Skeletal muscle cell (primary cell): ENCODE results near the gene BICC1.
"Not testable (repeated sequence)": the region's sequence is repeated elsewhere in the genome, so short reads cannot be mapped to it uniquely, and the experiment has no call there.

Source experiments
- DNase-seq: peaks from one replicate; pipeline ENCODE4 v3.0.0-alpha.2; 2010; ENCODE audit warnings: low read depth
- H3K4me3 ChIP-seq: 2 replicates; pipeline ENCODE4 v1.5.1; 2011; ENCODE audit warnings: low read depth, mild to moderate bottlenecking, control low read depth, low read length, moderate library complexity

Gene BICC1

DNA sequence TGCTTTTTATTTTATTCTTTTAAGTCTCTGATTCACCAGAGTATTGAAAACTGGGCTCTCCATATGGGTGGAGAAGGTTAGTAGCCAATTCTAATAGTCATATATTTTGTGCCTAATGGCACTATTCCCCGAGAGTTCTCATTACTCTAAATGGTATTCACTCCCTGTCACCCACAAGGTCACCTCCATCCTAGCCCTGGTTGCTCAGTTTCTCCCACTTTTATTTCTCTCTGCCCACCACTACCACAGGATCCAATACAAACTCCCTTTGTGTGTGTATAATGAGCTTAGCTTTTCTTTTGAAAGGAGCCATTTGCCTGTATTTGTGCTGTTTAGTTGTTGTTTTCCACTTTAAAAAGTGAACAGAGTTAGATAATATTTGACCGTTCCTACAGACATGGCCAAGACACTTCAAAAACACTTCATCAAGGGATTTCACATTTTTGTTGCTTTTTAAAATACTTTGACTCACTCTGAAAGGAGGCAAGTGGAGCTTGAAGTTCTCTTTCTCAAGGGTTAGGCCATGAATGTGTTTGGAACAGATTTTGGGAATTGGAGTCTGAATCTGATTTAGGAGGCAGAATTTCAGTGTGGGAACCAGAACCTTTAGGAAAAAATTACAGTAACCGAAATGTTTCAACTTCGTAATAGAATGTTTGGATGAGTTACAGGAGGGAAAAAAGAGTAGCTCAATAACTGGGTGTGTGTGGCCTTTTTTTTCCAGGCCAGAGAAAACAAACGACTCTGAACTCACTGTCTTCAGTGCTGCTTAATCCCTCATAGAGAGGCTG lies 321.3 kb downstream of the BICC1 start:
- no peak overlapping the region for H3K4me3 ChIP-seq
- DNase-seq = no peak

DNA sequence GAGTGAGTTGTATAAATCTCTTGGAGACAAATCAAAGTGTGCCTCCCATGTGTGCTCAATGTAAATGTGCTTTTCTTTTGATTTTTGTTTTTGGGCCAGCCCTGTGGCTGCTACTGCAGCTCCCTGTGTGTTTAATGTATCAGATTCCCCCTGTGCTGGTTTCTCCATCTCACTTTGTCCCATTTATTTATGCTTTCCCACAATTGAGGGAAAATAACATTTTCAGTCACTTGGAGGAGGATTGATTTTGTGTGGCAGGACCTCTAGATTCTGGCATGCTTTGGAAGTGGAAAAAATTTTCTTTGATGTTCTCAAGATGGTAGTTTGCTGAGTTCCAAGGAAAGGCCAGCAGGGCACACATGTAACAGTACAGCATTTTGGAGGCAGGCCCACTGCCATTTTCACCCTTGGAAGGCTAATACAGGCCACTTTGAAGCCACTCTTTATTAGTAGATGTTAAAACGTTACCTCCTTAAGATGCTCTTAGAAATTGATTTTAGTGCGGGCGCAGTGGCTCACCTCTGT lies 323.6 kb downstream of the BICC1 start:
- no peak for DNase-seq
- H3K4me3 ChIP-seq = no peak overlapping the region

DNA sequence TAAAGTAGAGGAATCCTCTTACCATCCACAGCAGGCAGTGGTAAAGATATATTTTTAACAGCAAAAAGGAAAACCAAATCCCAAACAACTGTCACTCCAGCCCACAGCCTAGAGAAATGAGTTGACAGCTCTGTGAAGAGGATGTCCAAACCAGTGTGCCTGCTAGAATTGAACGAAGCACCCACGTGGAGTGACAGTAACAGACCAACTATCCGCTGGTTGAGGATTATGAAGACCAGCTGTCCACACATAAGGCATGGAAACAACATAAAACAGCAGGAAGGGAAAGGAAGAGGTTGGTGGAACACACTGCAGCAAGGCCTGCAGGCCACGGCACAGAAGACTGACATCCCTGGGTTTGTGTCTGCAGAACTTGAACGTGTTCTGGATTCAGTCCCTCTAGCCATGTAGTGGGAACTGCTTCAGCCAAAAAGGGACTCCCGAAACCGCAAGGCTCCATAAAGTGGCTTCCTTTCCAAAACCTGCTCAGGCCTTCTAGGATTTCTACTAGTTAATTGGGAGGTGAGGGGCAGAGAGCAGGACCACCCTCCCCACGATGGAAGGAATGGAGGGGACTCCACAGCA lies 324.4 kb downstream of the BICC1 start:
- no peak for DNase-seq
- H3K4me3 ChIP-seq = no peak overlapping the region

DNA sequence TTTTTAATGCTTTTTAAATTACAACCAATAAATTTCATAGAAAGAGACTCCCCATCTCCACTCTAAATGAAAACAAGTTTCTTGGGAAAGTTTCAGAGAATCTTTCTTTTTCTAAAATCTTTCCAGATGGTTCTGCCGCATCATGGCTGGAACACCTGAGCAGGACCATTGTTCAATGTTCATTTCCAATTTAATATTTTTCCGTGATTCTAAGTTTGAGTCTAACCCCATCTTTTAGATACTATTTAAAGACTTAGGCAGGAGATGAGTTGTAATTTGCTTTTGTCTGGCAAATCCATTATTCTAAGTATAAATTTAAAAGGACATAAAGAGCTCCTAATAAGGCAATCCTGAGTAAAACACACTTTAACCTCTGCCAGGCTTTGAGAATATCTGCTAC lies 325.2 kb downstream of the BICC1 start:
- no peak overlapping the region for H3K4me3 ChIP-seq
- DNase-seq = no peak

DNA sequence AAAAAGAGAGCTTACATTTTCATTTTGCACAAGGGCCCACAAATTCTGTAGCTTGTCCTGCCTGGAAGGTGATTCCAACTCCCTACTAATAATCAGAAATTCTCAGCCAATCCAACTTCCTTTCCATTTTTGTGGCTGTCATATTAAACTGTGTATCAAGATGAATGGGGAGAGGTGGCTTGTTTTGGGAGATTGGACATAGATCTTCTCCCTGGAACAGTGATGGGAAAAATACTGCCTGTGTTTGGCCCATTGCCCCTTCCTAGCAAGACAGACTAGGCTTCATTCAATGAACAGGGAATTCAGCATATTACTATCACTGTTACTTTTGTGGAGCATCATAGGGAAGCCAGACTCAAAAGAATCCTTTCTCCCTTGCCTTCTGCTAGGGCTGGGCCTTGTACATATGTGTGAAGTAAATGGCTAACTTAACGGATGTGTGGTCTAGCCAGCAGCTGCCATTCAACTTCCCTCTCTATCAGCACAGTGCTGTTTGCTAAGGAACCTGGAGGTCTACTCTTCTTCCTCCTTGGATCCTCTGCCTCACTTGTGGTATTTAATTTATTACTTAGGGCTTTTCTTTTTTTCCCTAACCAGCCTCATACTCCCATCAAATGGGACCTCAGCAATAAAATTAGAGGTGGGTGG lies 326.0 kb downstream of the BICC1 start:
- no peak for DNase-seq

DNA sequence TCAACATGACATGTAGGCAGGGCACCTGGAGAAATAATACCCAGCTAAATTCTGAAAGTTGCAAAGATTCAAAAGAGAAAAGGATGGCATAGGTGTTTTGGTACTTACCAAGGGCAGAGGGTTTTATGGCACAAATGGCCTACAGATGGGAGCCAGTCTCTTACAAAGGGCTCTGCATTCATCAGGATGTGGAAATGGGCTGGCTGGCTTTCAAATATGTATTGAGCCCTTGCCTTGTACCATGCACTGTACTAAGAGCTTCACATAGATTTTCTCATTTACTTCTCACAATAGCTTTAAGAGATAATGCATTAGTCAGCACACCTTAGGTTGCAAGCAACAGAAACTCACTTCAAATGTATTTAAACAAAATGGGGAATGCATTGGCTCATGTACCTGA lies 327.1 kb downstream of the BICC1 start:
- DNase-seq = no peak
- H3K4me3 ChIP-seq = no peak overlapping the region

More for the DNA sequence above, 326.0 kb downstream of the BICC1 start:
- no peak overlapping the region for H3K4me3 ChIP-seq

DNA sequence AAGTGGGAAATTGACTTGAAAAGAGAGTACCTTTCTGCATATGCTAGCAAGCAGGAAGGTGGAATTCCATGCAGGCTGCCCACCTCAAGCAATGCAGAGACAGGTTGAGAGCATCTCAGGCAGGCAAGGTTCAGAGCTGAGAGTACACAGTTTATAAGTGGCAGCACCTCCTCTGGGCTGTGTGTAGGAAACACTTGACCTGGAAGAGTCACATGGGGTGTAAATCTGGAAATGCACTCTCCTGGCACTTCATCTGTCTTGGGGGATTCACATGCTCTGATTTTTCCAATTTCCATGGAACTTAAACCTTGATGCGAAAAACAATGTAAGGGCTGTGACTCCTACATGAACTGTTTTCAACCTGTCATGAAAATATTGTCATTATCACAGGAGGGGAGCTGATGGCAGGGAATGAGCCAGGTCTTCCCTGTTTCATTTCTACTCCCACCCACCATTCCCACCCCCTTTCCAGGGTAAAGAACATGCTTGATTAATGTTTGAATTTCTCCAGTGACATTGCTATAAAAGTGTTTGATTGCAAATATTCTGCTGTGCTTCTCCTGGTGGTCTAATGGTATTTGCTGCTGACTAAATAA lies 328.3 kb downstream of the BICC1 start:
- H3K4me3 ChIP-seq = no peak overlapping the region
- DNase-seq = no peak

DNA sequence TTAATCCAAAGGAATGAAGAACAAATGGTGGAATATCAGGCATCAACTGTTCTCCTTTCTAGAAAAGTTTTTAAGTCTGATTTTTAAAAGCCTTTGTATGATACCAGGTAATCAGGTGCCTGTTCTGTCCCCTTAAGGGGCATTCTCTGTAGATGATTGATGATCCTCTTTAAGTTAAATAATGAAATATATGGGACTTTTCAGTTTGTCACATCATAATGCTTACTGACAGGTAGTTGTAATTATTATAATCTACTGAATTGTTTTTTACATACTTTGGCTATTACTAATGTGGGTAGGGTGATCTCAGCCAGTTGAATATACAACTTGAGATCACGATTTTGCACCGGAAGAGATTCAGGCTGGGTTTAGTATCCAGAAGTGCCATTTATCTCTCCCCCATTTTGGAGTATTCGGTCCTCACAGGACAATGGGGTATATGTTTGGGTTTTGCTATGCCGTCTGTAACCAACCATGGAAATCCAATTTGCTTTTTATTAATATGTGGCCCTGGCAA lies 330.2 kb downstream of the BICC1 start:
- no peak overlapping the region for H3K4me3 ChIP-seq
- DNase-seq = no peak

DNA sequence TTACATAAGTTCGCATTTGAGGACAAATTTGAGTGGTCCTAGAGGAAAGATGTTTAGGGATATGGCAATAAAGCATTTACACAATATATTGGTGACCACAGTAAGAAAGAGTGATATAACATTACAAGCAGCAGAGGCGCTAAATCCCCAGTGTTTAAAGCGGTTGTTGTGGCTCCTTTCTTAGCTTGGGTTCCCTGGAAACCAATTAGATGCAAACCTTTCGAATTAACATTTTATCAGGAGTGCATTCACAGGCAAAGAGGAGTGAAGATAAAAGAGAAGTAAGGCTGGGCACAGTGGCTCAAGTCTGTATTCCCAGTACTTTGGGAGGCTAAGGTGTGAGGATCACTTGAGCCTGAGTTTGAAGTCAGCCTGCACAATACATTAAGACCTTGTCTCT lies 331.1 kb downstream of the BICC1 start:
- H3K4me3 ChIP-seq = no peak overlapping the region
- DNase-seq = no peak

DNA sequence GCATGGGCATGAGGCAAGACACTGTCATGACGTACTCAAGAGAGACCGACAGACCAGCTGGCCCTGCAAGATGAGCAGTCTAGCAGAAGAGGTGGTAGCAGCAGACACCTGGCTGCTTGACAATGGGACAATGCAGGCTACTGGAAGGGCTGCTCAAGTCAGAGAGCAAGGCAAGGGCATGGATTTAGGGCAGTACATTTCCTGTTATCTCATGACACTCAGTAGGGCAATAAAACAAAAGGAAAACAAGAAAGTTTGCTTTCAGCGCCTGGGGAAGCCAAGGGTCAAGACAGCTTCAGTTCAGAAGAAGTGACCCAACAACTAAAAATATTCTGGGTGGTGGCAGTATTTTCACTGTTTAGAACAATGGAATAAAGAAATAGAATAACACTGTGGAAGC lies 332.0 kb downstream of the BICC1 start:
- no peak overlapping the region for H3K4me3 ChIP-seq
- no peak for DNase-seq

DNA sequence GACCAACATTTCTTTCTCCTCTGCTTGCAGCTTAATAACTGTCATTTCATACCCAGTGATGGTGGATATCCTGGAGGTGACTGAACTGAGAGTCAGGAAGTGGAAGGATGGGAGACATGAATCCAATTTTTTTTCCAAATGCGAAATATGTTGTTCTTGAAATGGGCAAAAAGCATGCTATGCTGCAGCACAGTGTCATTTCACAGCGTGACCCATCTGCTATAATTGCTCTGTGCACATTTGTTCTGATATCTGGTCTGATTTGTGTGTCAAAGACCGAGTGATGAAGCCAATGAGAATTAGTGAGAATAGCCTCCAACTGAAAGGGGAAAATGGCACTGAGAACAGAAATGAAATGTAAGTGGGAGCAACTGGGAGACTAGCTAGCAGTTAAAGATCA lies 334.2 kb downstream of the BICC1 start:
- DNase-seq = no peak
- H3K4me3 ChIP-seq = no peak overlapping the region

DNA sequence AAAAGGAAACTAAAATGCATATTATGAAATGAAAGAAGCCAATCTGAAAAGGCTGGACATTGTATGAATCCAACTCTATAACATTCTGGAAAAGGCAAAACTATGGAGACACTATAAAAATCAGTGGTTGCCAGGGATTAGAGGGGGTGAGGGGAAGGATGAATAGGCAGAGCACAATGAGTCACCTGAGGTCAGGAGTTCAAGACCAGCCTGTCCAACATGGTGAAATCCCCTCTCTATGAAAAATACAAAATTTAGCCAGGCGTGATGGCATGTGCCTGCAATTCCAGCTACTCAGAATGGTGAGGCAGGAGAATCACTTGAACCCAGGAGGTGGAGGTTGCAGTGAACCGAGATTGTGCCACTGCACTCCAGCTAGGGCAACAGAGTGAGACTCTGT lies 338.9 kb downstream of the BICC1 start:
- no peak for DNase-seq

DNA sequence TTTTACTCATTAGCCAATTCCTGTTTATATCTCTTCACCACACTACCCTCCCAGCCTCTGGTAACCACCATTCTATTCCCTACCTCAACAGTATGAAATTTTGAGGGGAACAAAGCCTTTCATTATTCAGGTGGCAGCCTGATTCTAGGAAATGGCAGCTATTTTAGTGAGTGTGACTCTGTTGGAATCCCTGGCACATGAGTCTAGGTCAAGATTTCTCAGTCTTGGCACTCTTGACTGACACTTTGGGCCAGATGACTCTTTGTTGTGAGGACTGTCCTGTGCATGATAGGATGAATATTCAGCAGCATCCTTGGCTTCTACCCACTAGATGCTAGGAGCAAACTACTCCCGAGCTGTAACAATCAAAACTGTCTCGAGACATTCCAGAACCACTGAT lies 341.0 kb downstream of the BICC1 start:
- no peak for DNase-seq
- H3K4me3 ChIP-seq = no peak overlapping the region

More for the DNA sequence above, 338.9 kb downstream of the BICC1 start:
- no peak overlapping the region for H3K4me3 ChIP-seq

DNA sequence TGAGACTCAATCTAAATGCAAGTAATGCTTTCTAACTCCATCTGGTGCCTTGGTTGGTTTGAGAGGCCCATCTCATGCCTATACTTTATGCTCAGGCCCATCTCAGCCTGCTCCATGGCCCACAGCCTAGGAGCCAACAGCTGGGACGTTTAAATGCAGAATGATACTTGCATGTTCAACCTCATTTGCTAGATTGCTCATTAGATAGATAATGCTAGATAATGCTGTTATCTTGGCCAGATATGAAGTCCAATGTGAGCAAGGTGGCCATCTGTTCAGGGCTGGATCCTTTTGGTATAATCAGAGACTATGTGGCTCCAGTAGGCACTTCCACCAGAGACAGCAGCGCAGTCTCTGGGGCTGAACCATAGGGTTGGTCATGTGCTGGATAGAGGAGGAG lies 342.1 kb downstream of the BICC1 start:
- DNase-seq = no peak

DNA sequence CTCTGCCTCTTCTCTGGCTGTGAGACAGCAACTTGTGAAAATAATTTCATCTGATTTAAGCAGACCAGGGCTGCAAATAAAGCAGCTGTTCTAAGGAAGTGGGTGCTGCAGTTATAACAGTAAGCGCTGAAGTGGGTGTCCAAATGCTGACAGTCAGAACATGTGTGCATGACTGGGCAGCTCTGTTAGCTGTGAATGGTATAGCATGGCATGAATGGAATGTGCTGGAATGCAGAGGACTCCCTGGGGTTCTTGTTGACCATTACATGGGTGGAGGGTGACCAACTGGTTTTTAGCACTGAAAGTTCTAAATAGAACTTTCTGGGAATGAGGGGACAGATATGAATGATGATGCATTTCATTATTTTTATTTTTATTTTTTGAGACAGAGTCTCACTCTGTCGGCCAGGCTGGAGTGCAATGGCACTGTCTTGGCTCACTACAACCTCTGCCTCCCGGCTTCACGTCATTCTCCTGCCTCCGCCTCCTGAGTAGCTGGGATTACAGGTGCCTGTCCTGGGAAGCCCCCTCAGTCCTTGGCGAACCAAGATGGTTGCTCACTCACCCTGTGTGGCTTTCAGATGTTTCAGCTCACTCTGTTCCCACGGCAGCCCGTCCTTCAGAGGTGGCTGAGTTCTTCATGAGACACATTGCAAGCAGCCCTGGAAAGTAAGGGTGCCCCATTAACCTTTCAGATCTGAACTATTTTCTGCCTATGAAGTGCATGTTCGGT lies 344.0 kb downstream of the BICC1 start:
- DNase-seq = peak; percentile 93
- no peak overlapping the region for H3K4me3 ChIP-seq

More for the DNA sequence above, 342.1 kb downstream of the BICC1 start:
- H3K4me3 ChIP-seq = no peak overlapping the region

DNA sequence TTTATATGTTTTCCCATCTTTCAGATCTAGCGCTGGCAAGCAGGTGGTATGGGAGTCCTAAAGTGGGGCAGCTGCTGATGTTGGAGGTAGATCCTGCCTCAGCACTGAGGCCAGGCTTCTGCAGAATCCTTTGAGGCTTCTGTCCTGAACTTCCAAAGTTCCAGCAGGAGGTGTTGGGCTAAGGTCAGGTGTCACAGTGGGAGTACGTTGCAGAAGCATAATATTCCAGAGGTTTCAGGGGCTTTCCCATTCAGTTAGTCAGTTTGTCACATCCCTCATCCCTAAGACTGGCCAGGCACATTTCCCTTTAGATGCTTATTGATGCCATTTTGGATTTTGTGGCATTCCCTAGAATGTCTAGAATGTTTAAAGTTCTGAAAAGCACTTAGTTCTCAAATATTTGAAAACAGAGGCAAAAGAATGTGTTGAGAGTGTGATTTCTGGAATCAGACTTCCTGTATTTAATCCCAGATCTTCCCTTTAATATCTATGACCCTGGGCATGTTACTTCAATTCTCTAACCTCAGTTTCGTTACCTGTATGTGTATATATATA lies 344.7 kb downstream of the BICC1 start:
- no peak overlapping the region for H3K4me3 ChIP-seq
- DNase-seq = no peak

DNA sequence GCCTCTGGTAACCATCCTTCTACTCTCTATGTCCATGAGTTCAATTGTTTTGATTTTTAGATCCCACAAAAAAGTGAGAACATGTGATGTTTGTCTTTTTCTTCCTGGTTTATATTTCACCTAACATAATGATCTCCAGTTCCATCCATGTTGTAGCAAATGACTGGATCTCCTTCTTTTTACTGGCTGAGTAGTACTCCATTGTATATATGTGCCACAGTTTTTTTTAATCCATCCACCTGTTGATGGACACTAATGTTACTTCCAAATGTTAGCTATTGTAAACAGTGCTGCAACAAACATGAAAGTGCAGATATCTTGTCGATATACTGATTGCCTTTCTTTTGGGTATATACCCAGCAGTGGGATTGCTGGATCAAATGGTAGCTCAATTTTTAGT lies 345.5 kb downstream of the BICC1 start:
- DNase-seq, H3K4me3 ChIP-seq: not testable (repeated sequence)

DNA sequence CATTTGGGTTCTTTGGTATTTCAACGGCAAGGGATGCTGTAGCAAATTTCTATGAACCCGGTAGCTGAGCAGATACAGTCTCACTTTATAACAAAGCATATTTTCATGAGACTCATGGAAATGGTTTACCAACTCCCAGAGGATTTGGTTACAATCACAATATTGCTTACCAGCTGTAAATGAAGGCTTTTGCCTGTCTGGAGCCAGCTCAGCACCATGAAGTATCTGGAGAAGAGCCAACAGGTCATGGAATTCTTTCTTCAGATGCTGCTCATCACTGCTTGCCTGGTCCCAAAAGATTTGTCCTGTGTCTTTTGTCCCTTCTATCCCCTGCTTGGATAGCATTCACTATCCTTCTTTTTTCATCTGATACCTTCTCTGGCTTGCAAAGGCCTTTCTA lies 346.9 kb downstream of the BICC1 start:
- DNase-seq = no peak
- H3K4me3 ChIP-seq = no peak overlapping the region

DNA sequence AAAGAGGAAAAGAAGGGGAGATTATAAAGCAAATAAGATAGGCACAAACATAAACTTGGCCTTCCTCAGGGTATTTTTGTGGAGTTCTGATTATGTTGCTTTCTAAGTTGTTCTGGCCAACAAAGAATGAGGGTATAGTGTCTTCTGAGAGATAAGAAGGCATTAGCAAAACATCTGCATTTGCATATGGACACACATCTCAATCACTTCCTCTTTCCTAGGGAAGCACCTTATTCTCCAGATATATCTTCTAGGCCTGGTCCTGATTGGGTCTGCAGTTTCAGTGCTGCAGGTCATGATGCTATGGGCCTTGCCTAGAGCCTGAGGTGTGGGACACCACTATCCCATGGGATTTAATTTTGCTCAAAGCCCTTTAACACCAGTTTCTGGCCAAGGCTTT lies 355.0 kb downstream of the BICC1 start:
- H3K4me3 ChIP-seq = no peak overlapping the region
- no peak for DNase-seq
